NB4 (cell line): Measurements from ENCODE around the gene CYBA.

Source experiments
- MAX ChIP-seq: IDR thresholded peaks from 2 replicates; pipeline ENCODE4 v1.6.1; 2011; ENCODE audit warnings: low read depth, low read length
- MYC ChIP-seq: IDR thresholded peaks from 2 replicates; pipeline ENCODE4 v1.6.1; 2011; ENCODE audit warnings: low read depth, low read length
- POLR2A ChIP-seq: IDR thresholded peaks from 2 replicates; pipeline ENCODE4 v1.6.1; 2011; ENCODE audit warnings: mild to moderate bottlenecking; ENCODE audit not compliant: insufficient read length; ENCODE audit errors: extremely low read depth
- TF ChIP-seq, protein P1 (sequence below): IDR thresholded peaks from one replicate; pipeline ENCODE4 v1.5.1; 2012; ENCODE audit warnings: low read depth, low read length

DNA sequence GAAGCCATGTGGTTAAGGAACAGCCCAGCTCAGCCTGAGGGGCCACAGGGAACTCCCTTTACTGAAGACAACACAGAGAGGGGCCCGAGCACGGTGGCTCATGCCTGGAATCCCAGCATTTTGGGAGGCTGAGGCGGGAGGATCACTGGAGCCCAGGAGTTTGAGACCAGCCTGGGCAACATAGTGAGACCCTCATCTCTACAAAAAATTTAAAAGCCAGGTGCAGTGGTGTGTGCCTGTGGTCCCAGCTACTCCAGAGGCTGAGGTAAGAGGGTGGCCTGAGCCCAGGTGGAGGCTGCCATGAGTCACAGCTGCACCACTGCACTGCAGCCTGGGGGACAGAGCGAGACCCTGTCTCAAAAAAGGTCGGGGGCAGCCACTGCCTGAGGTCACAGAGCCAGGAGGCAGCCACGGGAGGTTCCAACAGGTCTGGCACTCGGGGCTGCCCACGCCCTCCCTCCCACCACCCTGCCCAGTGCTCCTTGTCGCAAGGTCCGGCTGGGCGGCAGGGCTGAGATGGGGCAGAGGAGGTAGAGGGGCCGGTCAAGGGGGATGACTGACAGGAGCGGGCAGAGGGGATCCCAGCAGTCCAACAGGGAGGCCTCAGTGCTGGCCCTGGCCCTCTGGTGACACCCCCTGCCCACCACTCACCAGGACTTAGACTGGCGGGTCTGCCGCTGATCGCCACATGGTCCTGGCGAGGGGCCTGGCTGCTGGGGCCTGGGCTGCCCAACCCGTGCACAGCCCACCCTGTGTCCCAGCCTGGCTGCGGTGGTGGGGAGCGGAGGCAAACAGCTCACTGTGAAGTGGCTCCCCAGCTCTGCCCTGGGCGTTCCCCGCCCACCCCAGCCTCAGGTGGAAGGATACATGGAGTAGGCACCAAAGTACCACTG lies 3.4 kb downstream of the CYBA start:
- no peak for TF ChIP-seq MYC
- TF ChIP-seq POLR2A, result no peak
- TF ChIP-seq, protein P1, sequence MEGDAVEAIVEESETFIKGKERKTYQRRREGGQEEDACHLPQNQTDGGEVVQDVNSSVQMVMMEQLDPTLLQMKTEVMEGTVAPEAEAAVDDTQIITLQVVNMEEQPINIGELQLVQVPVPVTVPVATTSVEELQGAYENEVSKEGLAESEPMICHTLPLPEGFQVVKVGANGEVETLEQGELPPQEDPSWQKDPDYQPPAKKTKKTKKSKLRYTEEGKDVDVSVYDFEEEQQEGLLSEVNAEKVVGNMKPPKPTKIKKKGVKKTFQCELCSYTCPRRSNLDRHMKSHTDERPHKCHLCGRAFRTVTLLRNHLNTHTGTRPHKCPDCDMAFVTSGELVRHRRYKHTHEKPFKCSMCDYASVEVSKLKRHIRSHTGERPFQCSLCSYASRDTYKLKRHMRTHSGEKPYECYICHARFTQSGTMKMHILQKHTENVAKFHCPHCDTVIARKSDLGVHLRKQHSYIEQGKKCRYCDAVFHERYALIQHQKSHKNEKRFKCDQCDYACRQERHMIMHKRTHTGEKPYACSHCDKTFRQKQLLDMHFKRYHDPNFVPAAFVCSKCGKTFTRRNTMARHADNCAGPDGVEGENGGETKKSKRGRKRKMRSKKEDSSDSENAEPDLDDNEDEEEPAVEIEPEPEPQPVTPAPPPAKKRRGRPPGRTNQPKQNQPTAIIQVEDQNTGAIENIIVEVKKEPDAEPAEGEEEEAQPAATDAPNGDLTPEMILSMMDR, result no peak
- TF ChIP-seq MAX, result no peak
